Left cardiac atrium (tissue), 4 donors: ENCODE results near the gene LGI4. TPM values are rescaled to one million over a fixed set of nuclear protein-coding genes. Genes with fewer than 3 reads are reported as not detected.

Experiments
- ATAC-seq, 2 donors: fragments of 200-7000 bp; cut with Tn5 transposase; one replicate each; pipeline ENCODE4 v1.9.1; 2020; ENCODE audit warnings: mild to moderate bottlenecking in 2 of 2, moderate library complexity in 2 of 2
- DNase-seq: peaks from one replicate; pipeline ENCODE4 v3.0.0-alpha.2; 2020
- intact Hi-C, 2 donors: fragments of 100-400 bp; cut with DNase I; formaldehyde crosslinking; loops; one replicate each; pipeline versions ENCODE4 v1.14.1 to v1.15.1; 2022 to 2023
- total RNA-seq, 2 donors: library from RNA; stranded (reverse); fragmentation: NEBNext Ultra II Directional; extraction: Animal tissue kit (Norgen Biotek cat#: 25700); gene quantifications; one replicate each; pipeline ENCODE4 v1.2.1, GENCODE V29; 2021
- donor health status: DM: no; HTN: yes; CAD: no.
- donor health status: DM: no; HTN: yes; CAD: no; lungs with severe emphysema.
- donor health status: DM: yes; HTN: yes; CAD: no.
- donor health status: Dilated cardiomyopathy.

LGI4 gene
- total RNA-seq, 2 donors from 2014 or later, result 11.6 to 17.9 TPM

DNA sequence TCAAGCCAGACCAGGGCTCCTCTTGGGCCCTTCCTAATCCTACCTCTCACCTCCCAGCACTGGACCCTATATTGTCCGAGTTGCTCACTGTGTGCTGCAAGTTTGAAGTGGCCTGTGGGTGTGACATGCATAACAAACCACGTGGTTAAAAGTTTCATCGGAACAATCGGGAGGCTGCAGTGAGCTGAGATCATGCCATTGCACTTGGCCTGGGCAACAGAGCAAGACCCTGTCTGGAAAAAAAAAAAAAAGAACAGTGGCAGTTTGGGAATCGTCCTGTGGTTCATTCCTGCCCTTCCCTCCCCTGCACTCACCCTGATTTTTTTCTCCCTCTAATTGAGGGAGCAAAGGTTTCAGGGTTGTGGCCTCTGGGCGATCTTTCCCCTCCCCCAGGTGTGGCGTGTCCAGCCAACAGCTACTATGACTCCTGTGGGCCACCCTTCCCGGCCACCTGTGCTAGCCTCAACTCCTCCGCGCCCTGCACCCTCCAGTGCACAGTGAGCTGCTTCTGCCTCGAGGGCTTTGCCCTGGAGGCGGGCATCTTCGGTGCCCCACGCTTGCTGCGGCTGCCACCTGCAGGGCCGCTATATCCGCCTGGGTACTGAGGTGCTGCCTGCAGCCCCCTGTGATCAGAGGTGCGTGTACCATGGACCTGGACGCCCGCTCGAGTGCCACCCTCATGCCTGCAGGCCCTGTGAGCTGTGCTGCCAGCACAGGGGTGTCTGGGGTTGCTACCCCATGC is 35.5 kb downstream of the LGI4 start:
- no peak for DNase-seq
- intact Hi-C loops, result no loop called here
- no peak for ATAC-seq

DNA sequence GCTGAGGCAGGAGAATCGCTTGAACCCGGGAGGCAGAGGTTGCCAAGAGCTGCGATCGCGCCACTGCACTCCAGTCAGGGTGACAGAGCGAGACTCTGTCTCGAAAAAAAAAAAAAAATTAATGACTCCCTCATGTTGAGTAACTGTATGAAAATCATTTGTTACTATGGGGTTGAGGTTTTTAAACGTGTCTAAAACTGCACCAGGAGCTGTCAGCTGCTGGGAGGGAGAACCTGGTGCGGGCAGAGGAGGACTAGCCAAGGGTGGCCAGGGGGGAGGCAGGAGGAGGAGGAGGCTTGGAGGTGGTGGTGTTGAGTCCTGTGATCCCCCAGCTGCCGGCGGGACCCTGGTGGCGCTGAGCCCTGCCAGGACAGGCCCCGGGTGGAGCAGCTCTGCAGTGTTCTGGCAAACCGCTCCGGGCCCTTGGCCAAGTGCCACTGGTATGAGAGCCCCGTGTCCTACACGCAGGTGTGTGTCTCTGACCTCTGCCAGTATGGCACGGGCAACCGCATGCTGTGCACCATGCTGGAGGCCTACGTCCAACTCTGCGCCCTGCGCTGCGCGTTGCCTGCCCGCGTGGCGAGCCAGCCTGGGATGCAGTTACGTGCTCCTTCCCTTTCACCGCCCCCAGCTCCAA is 36.3 kb downstream of the LGI4 start:
- ATAC-seq (peak; percentile 41 to 55), DNase-seq (no peak)
- intact Hi-C loops, result no loop called here

DNA sequence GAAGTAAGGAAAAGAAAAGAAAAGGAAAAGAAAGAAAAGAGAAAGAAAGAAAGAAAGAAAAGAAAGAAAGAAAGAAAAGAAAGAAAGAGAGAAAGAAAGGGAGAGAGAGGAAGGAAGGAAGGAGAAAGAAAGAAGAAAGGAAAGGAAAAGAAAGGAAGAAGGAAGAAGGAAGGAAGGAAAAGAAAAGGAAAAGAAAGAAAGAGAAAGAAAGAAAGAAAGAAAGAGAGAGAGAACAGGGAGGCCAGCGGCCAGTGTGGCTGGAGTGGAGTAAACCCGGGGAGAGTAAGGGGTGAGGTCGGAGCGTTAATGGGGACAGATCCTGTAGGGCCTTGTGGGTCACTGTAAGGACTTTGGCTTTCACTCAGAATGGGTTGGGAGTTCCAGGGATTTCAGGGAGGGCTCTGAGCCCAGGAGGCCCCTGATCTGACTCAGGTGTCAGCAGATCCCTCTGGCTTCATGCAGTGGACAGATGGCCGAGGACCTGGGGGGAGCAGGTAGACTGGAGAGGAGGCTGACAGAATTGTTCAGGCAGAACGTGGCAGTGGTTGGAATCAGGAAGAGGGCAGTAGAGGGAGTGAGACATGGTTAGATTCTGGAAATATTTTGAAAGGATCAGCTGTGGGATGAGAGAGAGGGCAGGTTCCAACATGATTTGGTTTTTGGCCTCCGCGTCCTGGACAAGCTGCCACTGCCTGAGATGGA is 39.0 kb downstream of the LGI4 start:
- DNase-seq, result no peak
- no peak for ATAC-seq
- intact Hi-C loops, result no loop called here

DNA sequence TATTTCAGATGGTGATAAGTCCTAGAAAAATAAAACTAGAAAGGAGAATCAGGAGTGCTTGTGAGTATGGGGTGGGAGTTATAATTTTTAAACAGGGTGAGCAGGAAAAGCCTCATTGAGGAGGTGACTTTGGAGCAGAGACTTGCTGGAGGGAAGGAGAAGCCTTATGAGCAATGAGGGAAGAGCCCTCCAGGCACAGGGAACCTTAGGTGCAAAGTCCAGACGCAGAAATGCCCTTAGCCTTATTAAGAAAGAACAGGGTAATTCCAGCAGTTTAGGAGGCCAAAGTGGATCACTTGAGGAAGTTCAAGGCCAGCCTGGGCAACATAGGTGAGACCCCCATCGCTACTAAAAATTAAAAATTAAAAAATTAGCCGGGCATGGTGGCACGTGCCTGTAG is 40.2 kb downstream of the LGI4 start:
- ATAC-seq (no peak), DNase-seq (no peak)
- intact Hi-C loops, result loop anchor here in 1 of 2 donors (5.0 kb wide), 1 partner anchor 52 kb away; the partner anchor contains the start of gene HPN

DNA sequence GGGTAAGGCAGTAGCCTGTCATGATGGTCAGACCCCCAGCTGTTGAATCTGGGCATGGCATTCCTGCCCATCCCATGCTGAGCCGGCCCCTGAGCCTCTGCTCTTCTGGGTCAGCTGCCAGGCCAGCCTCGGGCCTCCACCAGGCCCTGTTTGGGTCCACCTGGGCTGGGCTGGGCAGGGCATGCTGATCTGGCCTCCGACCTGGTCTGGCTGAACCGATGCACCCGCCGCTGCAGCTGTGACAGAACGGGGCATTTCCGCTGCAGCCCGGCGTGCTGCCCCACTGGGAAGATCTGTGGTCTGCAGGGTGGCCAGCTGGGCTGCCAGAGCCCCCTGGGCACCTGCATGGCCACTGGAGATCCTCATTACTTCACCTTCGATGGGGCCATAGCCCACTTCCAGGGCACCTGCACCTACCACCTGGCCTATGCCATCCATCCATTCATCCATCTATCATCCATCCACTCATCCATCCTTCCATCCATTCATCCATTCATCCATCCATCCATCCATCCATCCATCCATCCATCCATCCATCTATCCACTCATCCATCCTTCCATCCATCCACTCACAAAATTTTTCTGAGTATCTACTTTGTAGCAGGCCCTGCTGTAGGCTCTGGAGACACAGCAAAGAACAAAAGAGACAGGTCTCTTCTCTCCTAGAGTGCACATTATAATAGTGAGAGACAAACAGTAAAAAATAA is 40.8 kb downstream of the LGI4 start:
- intact Hi-C loops, result loop anchor here in 1 of 2 donors (5.0 kb wide), 1 partner anchor 52 kb away; the partner anchor contains the start of gene HPN
- no peak for ATAC-seq
- DNase-seq, result no peak

DNA sequence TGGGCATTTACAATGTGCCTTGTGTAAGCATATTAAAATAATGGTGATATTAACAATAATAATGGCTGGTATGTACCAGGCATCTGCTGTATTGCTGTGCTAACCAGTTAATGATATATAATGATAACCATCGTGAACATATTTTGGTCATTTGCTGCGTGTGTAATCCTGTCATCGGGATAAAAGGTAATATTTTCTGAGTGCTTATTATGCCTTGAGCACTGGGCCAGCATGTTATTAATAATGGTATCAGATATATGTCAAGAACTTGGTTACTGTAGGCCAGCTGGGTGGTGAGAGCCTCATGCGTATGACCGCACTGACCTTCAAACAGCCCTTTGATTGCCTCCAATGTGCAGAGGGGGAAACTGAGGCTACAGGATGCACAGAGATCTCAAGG is 41.4 kb downstream of the LGI4 start:
- ATAC-seq (no peak), DNase-seq (no peak)
- intact Hi-C loops, result loop anchor here in 1 of 2 donors (5.0 kb wide), 1 partner anchor 51 kb away; the partner anchor contains the start of gene HPN

DNA sequence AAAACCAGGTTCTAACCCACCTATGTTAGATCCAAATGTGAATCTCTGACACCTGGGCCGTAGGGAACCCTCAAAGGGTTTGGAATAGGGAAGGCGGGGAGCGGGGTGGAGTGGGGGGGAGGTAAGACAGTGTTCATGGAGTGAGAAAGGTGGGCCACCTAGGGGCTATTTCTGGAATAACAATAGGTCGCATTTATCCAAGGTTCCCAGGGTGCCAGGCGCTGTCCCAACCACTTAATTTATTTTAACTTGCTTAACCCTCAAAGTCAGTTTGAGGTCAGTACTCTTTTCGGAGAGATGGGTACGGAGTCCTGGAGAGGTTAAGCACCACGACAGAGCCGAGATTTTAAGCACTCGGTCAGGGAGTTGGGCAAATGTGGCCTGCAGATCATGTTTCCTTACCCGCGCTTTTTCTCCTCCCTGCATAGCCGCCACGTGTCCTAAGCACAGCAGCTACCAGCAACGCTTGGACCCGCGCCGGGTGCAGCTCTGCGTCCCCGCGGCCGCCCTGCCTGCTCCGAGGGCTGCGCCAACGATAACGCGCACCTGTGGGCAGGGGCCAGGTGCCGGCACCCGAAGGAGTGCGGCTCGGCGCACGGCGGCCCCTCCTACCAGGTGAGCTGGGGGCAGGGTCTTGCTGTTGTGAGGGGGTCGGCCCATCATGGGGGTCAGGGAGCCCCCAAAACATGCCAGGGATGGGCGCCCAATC is 44.2 kb downstream of the LGI4 start:
- DNase-seq (peak; percentile 51), ATAC-seq (peak; percentile 90 to 94)
- intact Hi-C loops, result loop anchor here in 1 of 2 donors (2.0 to 5.0 kb wide), 2 partner anchors 48 to 118 kb away; partner anchors contain the start of gene HPN

DNA sequence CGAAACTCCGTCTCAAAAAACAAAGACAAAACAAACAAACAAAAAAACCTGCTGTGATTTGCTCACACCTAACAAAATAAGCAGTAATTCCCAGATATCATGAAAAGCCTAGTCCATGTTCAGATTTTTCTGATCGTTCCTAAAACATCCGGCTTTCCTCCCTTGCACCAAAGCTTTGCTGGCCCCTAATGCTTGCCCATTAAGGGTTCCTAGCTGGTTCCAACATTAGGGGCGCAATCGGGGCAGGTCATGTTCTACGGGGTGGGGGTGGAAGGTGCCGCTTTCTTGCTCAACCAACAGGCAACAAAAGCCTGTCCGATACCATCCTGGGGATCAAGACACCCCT is 44.7 kb downstream of the LGI4 start:
- intact Hi-C loops, result loop anchor here in 1 of 2 donors (2.0 to 5.0 kb wide), 2 partner anchors 48 to 117 kb away; partner anchors contain the start of gene HPN
- DNase-seq, result no peak
- no peak for ATAC-seq

DNA sequence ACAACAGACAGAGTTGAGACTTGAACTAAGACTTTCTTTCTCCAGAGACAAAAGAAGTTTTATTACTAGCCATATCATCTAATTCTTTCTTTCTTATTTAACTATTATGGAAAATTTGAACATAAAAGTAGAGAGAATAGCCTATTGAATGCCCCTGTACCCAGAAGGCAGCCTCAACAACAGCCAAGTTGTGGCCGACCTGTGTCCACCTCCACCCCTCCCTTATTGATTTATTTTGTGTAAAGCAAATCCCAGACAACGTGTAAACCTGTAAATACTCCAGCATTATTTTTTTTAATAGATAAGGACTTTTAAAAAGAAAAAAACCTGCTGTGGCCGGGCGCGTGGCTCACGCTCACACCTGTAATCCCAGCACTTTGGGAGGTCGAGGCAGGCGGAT is 45.3 kb downstream of the LGI4 start:
- DNase-seq (no peak), ATAC-seq (no peak)
- intact Hi-C loops, result loop anchor here in 1 of 2 donors (10.0 kb wide), 1 partner anchor 115 kb away; no protein-coding TSS in a partner anchor

DNA sequence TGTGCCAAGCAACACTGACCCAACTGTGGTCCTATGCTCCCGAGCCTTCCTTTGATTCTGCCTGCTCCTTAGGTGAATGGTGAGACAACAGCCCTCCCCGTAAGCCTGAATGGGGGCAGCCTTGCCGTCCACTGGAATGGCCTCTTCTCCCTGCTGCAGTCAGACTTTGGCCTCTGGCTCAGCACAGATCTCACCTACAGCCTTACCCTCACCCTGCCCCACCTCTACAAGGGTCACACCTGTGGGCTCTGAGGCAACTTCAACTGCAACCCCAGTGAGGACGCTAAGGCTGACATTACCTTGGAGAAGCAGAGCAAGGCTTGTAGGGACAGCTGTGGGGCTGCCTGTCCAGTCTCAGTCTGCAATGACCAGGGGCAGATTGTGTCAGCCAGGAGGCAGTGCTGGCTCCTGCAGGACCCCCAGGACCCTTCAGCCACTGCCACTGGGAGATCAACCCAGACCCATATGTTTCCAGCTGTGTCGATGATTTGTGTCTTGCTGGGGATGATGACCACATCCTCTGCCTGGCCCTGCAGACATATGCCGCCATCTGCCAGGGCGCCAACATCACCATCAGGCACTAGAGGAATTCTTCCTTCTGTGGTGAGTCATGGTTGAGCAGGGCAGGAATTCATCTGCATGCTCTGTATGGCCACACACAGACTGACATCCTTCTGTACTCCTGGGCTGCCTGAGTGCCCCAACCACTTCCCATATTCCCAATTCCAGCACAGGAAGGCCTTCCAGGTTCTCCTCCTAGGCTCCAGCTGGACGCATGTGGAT is 46.5 kb downstream of the LGI4 start:
- intact Hi-C loops, result loop anchor here in 1 of 2 donors (10.0 kb wide), 1 partner anchor 114 kb away; no protein-coding TSS in a partner anchor
- DNase-seq, result no peak
- ATAC-seq, result peak in 1 of 2 donors; percentile 41

DNA sequence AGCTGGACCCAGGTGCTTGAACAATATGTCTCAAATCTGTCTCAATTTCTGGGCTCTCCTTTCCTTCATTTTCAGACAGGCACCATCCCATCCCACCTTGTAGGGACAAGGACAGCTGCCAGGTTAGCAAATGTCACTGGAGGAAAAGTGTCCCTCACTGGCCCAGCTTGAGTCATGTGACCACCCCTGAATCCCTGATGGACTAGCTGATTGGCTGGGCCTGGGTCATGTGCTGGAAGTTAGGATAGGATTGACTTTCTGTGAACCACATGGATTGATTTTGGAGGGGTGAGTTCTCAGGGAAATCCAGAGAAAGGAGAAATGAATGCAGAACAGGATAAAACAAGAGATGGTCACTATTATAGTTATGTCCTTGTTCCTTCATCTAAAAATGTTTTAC is 47.5 kb downstream of the LGI4 start:
- ATAC-seq (no peak), DNase-seq (no peak)
- intact Hi-C loops, result loop anchor here in 1 of 2 donors (10.0 kb wide), 1 partner anchor 113 kb away; no protein-coding TSS in a partner anchor

DNA sequence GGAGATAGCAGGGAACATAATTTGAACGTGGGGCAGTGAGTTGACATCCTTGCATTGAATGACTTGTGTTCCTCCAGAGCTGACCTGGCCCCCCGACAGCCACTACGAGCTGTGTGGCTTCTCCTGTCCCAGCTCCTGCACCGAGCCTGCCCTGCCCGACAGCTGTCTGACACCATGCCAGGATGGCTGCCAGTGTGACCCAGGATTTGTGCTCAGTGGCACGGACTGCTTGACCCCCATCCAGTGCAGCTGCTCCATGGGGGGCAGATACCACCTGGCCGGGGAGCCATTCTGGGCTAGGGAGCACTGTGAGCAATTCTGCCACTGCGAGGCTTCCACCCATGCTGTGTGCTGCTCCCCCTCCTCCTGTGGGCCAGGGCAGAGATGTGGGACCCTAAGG is 48.4 kb downstream of the LGI4 start:
- intact Hi-C loops, result loop anchor here in 1 of 2 donors (10.0 kb wide), 1 partner anchor 112 kb away; no protein-coding TSS in a partner anchor
- ATAC-seq, result no peak
- no peak for DNase-seq

DNA sequence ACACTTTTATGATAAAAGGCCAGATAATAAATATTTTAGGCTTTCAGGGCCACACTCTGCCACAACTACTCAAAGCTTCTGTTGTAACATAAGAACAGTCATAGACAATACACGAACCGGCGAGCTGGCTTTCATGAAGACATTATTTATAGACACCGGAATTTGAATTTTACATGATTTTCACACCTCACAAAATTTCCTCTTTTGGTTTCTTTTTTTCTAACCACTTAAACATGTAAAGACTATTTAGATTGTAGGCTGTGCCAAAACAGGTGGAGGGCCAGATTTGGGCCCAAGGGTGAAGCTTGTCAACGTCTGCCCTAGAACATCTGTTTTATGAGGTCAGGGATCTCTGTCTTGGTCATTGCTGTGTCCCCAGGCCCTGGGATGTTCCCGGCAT is 48.9 kb downstream of the LGI4 start:
- DNase-seq, result no peak
- intact Hi-C loops, result loop anchor here in 1 of 2 donors (10.0 kb wide), 1 partner anchor 111 kb away; no protein-coding TSS in a partner anchor
- ATAC-seq, result no peak

DNA sequence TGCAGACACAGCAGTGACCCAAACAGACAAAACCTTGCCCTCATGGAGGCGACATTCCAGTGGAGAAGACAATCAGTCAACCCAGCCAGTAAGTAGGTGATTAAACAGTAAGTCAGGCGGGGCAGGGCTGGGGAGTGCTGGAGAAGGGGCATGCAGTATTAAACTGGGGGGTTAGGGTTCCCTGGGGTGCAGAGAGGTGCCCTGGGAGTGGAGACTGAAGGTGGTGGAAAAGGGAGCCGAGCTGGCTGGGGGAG is 50.4 kb downstream of the LGI4 start:
- no peak for DNase-seq
- ATAC-seq, result no peak
- intact Hi-C loops, result loop anchor here in 1 of 2 donors (10.0 kb wide), 1 partner anchor 110 kb away; no protein-coding TSS in a partner anchor

DNA sequence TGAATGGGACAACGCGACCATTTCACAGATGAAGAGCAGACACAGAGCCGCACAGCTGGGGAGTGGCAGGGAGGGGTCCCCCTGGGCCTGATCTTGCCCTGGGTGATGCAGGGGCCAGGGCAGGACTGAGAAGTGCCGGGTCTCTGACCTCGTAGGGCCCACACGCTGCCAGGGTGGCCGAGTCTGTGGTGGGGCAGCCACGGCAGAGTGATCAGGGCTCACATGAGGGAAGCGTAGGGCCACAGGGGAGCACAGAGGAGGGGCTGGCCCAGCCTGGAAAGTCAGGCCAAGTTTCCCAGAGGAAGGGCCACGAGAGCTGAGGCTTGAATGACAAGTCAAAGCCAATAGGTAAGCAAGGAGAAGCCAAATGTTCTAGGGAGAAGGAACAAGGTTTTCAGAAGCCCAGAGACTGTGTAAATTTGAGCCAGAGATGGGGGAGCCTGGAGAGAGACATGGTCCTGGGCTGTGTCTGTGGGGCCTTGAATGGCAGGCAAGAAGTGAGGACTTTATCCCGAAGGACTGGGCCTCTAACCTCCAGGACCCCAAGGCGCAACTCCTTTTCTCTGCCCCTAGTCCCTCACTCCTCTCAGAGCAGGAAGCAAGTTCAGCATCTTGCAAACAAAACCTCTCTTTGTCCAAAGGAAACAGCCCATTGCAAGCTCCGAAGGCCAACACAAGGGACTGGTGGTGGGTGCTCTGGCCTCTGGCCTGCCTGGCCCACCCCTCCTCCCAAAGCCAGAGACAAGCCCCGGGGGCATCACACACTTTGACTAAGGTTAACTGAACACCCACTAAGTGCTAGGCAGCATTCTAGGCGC is 51.0 kb downstream of the LGI4 start:
- no peak for DNase-seq
- intact Hi-C loops, result loop anchor here in 1 of 2 donors (10.0 kb wide), 1 partner anchor 109 kb away; no protein-coding TSS in a partner anchor
- no peak for ATAC-seq

DNA sequence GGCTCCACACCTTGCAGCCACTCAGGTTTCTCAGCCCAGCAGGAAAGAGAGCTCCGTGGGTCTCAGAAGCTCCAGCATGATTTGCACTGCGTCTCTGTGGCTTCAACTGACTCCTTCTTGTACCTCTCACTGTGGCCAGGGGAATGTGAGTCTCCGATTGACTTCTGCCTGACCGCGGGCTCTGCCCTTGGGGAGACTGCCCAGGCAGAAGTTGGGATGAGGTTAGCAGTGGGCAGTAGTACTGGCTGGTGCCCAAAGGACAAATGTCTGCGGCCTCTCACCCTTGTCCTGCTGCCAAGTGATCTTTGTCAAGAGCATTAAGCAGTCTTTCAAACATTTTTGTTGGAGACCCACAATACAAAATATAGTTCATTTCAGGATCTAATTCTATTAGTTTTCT is 53.7 kb downstream of the LGI4 start:
- intact Hi-C loops, result loop anchor here in 1 of 2 donors (10.0 kb wide), 1 partner anchor 106 kb away; no protein-coding TSS in a partner anchor
- ATAC-seq (no peak), DNase-seq (no peak)
